Fibroblast of the aortic adventitia (primary cell): ENCODE results near the gene WDR88. TPM values are rescaled to one million over a fixed set of nuclear protein-coding genes. Genes with fewer than 3 reads are reported as not detected.
A peak's percentile ranks its signal among the peaks of the same experiment; 100 is the strongest.

Source experiments
- DNase-seq: peaks from one replicate; pipeline ENCODE4 v3.0.0-alpha.2; 2010; ENCODE audit warnings: low read depth
- H3K4me3 ChIP-seq: 2 replicates; pipeline ENCODE4 v1.5.1; 2011; ENCODE audit warnings: low read depth, mild to moderate bottlenecking, control low read depth, low read length, moderate library complexity
- CTCF ChIP-seq: IDR thresholded peaks from 2 replicates; pipeline ENCODE4 v1.5.1; 2011; ENCODE audit warnings: mild to moderate bottlenecking, low read length, control low read depth, inconsistent platforms; ENCODE audit not compliant: insufficient read depth
- total RNA-seq: library from RNA; depleted of rRNA; stranded (reverse); fragments of >200 nt; gene quantifications from 2 replicates; pipeline ENCODE4 v1.2.3, GENCODE V29; 2012; ENCODE audit warnings: low replicate concordance

WDR88 gene
- total RNA-seq, 1 donor: not detected

GRCh38 chr19:33191501-33191900, 59.6 kb downstream of the WDR88 start:
- no peak overlapping the region for H3K4me3 ChIP-seq
- no peak for TF ChIP-seq CTCF
- no peak for DNase-seq

GRCh38 chr19:33192010-33192409, 60.1 kb downstream of the WDR88 start:
- no peak for TF ChIP-seq CTCF
- DNase-seq: no peak
- H3K4me3 ChIP-seq: no peak overlapping the region

GRCh38 chr19:33193269-33193864, 61.5 kb downstream of the WDR88 start:
- H3K4me3 ChIP-seq: peak overlapping the region; percentile 11
- DNase-seq: no peak
- TF ChIP-seq CTCF: no peak

- no peak for TF ChIP-seq CTCF
Measured at GRCh38 chr19:33193865-33194362, 62.0 kb downstream of the WDR88 start, which contains the start of gene LRP3. Gene LRP3, plus strand, starts transcription at chr19:33194330. Its CDS starts 456 bp downstream, at chr19:33194786.

GRCh38 chr19:33194532-33194885, 62.6 kb downstream of the WDR88 start:
- DNase-seq: no peak
- no peak for TF ChIP-seq CTCF
- H3K4me3 ChIP-seq: peak overlapping the region; percentile 73

More at GRCh38 chr19:33193865-33194362, 62.0 kb downstream of the WDR88 start, which contains the start of gene LRP3:
- peak within 1 kb of the TSS; percentile 73 for H3K4me3 ChIP-seq
- peak; percentile 12 for DNase-seq

GRCh38 chr19:33194886-33195644, 63.2 kb downstream of the WDR88 start:
- TF ChIP-seq CTCF: no peak
- DNase-seq: peak; percentile 63
- peak overlapping the region; percentile 73 for H3K4me3 ChIP-seq
